Cardiac muscle cell (in vitro differentiated cells and primary cell): ENCODE results near the gene MEGF11. TPM values are rescaled to one million over a fixed set of nuclear protein-coding genes. Genes with fewer than 3 reads are reported as not detected.

Experiments used
- DNase-seq, 2 donors: peaks; one replicate each; pipeline versions ENCODE4 v3.0.0 to v3.0.0-alpha.2; 2010 to 2017; ENCODE audit warnings: low read depth in 1 of 2, low spot score in 1 of 2
- H3K27ac ChIP-seq: fragments of 200-600 bp; sonication (generic); 2 replicates; pipeline ENCODE4 v1.5.1; 2016
- H3K27me3 ChIP-seq: fragments of 200-600 bp; sonication (generic); 2 replicates; pipeline ENCODE4 v1.6.0; 2016; ENCODE audit warnings: control low read depth
- H3K36me3 ChIP-seq: fragments of 200-600 bp; sonication (generic); 2 replicates; pipeline ENCODE4 v1.5.1; 2016; ENCODE audit warnings: control low read depth
- H3K4me1 ChIP-seq: fragments of 200-600 bp; sonication (generic); 2 replicates; pipeline ENCODE4 v1.8.1; 2017; ENCODE audit warnings: low read depth, mild to moderate bottlenecking, mixed run types
- H3K4me3 ChIP-seq: fragments of 200-600 bp; sonication (generic); 2 replicates; pipeline ENCODE4 v1.5.1; 2016; ENCODE audit warnings: mild to moderate bottlenecking
- H3K9me3 ChIP-seq: fragments of 200-600 bp; sonication (generic); 2 replicates; pipeline ENCODE4 v1.5.1; 2017; ENCODE audit warnings: low read depth, mild to moderate bottlenecking, control low read depth
- polyA plus RNA-seq: library from polyadenylated mRNA; unstranded; fragments of >200 nt; fragmentation: Nextera tagmentation; extraction: Ambion mirVana; gene quantifications from 2 replicates; pipeline ENCODE4 v1.2.1, GENCODE V29; 2016
- total RNA-seq: library from RNA; depleted of rRNA; stranded (reverse); fragments of >200 nt; gene quantifications from 2 replicates; pipeline ENCODE4 v1.2.3, GENCODE V29; 2016
- TF ChIP-seq, protein P1 (sequence below): IDR thresholded peaks from 2 replicates; pipeline ENCODE4 v1.5.1; 2012; ENCODE audit warnings: low read depth, mild to moderate bottlenecking, low read length

Gene MEGF11
- total and polyA plus RNA-seq, 2 experiments from 2014 or later: 0.30 TPM; not detected in 1

DNA sequence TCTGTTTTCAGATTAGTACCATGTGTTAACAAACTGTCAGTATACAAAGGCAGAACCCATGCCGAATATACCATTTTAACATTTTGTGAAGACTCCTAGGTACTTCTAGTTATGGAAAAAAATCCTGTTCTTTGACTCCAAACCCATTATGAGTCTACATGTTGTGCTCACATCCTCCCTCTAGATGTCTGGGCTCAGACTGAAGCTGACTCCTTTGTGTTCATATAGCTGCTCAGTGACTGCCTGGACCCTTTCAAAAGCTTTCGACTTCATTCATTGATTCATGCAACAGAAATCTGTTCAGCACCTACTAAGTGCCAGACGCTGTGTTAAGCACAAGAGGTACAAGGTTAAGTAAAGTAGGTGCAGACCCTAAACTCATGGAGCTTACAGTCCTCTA, 60.5 kb downstream of the MEGF11 start:
- H3K9me3 ChIP-seq: no peaks in the 10 kb centered on the region
- peaks cover 9% of the 10 kb centered on the region for H3K4me1 ChIP-seq
- no peak overlapping the region for H3K27ac ChIP-seq
- no peak overlapping the region for H3K4me3 ChIP-seq
- TF ChIP-seq, protein P1, sequence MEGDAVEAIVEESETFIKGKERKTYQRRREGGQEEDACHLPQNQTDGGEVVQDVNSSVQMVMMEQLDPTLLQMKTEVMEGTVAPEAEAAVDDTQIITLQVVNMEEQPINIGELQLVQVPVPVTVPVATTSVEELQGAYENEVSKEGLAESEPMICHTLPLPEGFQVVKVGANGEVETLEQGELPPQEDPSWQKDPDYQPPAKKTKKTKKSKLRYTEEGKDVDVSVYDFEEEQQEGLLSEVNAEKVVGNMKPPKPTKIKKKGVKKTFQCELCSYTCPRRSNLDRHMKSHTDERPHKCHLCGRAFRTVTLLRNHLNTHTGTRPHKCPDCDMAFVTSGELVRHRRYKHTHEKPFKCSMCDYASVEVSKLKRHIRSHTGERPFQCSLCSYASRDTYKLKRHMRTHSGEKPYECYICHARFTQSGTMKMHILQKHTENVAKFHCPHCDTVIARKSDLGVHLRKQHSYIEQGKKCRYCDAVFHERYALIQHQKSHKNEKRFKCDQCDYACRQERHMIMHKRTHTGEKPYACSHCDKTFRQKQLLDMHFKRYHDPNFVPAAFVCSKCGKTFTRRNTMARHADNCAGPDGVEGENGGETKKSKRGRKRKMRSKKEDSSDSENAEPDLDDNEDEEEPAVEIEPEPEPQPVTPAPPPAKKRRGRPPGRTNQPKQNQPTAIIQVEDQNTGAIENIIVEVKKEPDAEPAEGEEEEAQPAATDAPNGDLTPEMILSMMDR: no peak
- H3K27me3 ChIP-seq: no peaks in the 10 kb centered on the region
- DNase-seq: no peak
- no peaks in the 10 kb centered on the region for H3K36me3 ChIP-seq

DNA sequence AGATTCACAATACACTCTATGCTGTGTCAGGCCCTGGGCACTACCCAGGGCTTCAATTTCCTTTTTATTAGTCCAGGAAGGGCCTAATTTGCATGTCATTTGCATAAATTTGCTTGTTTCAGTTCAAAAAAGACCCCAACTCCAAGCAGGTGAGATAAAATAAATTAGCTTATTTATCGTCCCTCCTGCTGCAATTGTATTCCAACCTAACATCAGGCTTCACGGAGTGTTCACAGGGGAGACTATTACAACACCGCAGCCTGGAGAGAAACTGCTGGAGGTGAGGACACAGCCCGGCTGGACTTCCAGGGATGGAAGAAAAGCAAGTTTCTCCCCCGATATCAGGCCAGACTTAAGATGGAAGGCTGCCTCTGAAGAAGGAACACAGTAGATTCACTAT, 62.8 kb downstream of the MEGF11 start:
- Histone ChIP-seq H3K9me3 (no peaks in the 10 kb centered on the region), H3K27me3 (no peaks in the 10 kb centered on the region), H3K4me3 (no peak overlapping the region), H3K27ac (no peak overlapping the region), H3K4me1 (no peaks in the 10 kb centered on the region), H3K36me3 (no peaks in the 10 kb centered on the region)
- no peak for DNase-seq
- TF ChIP-seq, protein P1: no peak

DNA sequence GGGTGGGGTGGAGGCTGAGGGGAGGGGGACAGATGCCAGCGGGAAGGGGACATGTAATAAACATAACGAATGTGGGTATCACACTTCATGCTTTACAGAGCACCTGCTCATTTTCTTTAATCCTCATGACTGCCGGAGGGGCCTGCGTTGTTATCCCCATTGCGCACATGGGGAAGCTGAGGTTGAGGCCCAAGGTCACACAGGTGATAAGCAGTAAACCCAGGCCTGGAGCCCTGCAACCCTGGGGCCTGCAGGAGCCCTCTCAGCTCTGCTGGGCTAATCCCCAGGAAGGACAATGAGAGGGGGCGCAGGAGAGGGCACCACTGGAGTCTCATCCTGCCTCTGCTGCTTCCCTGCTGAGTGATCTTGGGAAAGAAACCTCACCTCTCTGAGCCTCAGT, 64.3 kb downstream of the MEGF11 start:
- Histone ChIP-seq H3K27ac (no peak overlapping the region), H3K27me3 (no peaks in the 10 kb centered on the region), H3K4me3 (no peak overlapping the region), H3K36me3 (no peaks in the 10 kb centered on the region), H3K9me3 (no peaks in the 10 kb centered on the region), H3K4me1 (no peaks in the 10 kb centered on the region)
- DNase-seq: no peak
- TF ChIP-seq, protein P1: no peak

DNA sequence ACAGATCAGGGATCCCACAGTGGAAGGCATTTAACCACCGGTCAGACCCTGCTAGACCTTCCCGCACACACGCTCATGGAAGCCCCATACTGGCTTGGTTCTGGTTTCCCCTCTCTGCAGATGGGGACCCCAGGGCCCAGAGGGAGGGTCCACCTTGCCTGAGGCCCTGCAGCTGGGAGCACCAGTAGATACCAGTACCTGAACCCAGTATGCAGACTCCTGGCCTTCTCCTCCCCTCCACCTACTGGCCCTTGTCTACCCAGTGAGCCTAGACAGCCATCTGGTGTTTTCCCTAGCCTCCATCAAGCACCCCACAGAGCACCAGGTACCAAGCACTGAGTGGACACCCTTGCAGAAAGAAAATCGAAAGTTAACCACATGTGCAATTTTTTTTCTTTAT, 65.1 kb downstream of the MEGF11 start:
- H3K27me3 ChIP-seq: no peaks in the 10 kb centered on the region
- no peak overlapping the region for H3K27ac ChIP-seq
- no peaks in the 10 kb centered on the region for H3K4me1 ChIP-seq
- H3K4me3 ChIP-seq: no peak overlapping the region
- H3K36me3 ChIP-seq: no peaks in the 10 kb centered on the region
- DNase-seq: no peak
- TF ChIP-seq, protein P1: no peak
- no peaks in the 10 kb centered on the region for H3K9me3 ChIP-seq

DNA sequence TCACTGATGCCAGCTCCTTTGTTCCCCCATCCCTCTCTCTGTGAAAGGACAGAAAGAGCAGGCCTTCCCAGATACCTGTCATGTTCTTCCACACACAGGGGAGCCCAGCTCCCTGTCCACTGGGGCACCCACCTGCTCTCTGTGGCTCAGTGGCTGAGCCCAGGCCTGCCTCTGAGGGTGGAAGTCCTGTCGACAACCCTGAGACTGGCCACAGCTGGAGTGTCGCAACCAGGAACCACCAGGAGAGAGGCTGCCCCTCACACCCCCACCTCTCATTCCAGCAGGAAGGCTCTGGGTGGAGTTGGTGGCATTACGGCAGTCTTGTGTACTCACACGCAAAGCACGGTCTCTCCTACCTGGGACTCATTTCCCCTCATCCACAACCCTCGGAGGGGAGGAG, 66.3 kb downstream of the MEGF11 start:
- TF ChIP-seq, protein P1: no peak
- no peak overlapping the region for H3K27ac ChIP-seq
- H3K9me3 ChIP-seq: no peaks in the 10 kb centered on the region
- no peak overlapping the region for H3K4me3 ChIP-seq
- peak in 1 of 2 donors; percentile 46 for DNase-seq
- H3K4me1 ChIP-seq: no peaks in the 10 kb centered on the region
- H3K36me3 ChIP-seq: no peaks in the 10 kb centered on the region
- no peaks in the 10 kb centered on the region for H3K27me3 ChIP-seq
